ENCODE data around the gene MLEC. TPM values are rescaled to one million over a fixed set of nuclear protein-coding genes. Genes with fewer than 3 reads are reported as not detected.

Gene MLEC
- total and polyA plus RNA-seq, 12 donors: 68.3 to 555 (median 264) TPM

DNA sequence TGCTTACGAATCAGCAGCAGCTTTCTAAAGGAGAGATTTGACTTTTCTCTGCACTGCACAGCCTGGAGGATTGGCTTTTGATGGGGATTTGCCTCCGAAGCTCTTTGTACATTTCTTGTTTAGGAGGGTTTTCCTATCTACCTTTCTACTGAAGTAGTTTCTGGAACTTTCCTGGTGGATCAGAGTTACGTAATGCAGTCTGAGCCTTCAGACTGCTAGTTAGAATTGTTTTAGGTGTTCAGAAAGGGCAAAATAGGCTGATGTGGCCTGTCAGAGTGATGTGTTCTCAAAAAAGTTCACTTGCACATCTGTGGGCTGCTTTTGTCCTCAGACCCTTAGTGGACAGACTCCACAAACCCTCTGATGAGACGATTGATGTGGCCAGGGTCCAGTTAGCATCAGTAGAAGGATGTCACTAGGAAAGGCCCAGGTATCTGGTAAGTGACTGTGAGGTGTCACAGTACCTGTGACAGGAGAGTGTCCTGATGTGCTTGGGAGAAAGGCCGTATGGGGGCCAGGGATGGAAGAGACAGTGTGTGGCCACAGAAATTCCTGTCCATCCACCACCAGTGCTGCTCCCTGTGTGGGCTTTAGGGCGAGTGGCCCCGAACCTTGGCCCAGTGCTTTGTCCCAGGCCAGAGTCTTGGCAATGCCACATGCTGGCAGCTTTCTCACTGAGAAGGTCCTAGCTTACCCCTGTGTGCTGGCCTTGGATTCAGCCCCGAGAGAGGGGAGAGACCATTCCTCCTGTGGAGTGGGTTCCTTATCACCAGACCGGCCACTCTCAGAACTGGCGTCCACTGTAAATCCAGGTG lies 34.2 kb downstream of the MLEC start:
- intact Hi-C loops (cut with DNase I): no loop called here
- Histone ChIP-seq H3K27ac (peak overlapping the region in 4 of 5 donors; percentile 48 to 91 (median 82)), H3K9me3 (replicated peaks in 1 of 3) (no peaks in the 10 kb centered on the region), H3K4me3 (no peak overlapping the region), H3K36me3 (replicated peaks in 1 of 2) (peaks cover 0 to 82% of the 10 kb centered on the region in 2 donors), H3K27me3 (no peaks in the 10 kb centered on the region), H3K4me1 (replicated peaks in 1 of 2) (peaks cover 13 to 53% of the 10 kb centered on the region in 2 donors)
- 55 to 66% (median 61%) methylated on average over 10 of the region's 10 CpGs for WGBS, 4 donors
- no peak for DNase-seq
- no peak for TF ChIP-seq POLR2A (IDR thresholded peaks at IDR 0.05)
- TF ChIP-seq, protein P1, sequence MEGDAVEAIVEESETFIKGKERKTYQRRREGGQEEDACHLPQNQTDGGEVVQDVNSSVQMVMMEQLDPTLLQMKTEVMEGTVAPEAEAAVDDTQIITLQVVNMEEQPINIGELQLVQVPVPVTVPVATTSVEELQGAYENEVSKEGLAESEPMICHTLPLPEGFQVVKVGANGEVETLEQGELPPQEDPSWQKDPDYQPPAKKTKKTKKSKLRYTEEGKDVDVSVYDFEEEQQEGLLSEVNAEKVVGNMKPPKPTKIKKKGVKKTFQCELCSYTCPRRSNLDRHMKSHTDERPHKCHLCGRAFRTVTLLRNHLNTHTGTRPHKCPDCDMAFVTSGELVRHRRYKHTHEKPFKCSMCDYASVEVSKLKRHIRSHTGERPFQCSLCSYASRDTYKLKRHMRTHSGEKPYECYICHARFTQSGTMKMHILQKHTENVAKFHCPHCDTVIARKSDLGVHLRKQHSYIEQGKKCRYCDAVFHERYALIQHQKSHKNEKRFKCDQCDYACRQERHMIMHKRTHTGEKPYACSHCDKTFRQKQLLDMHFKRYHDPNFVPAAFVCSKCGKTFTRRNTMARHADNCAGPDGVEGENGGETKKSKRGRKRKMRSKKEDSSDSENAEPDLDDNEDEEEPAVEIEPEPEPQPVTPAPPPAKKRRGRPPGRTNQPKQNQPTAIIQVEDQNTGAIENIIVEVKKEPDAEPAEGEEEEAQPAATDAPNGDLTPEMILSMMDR (IDR thresholded peaks at IDR 0.05): no peak

DNA sequence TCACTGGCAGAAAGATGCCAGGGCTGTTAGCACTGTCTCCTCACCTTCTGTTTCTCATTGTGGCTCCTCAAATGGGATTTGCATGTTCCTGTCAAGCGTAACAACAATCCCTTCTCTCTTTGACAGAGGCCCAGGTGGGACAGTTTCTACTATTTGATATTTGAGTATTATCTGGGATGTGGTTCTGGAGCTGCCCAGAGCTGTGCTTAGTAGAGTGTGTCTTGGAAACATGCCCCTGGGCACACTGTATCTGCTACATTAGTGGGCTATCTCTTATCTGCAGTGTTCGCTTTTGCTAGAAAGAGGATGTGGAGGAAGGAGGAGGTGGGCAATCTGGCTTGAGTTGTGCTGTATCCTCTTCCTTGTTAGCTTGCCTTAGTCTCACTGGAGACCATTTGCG lies 34.9 kb downstream of the MLEC start:
- Histone ChIP-seq H3K4me1 (replicated peaks in 1 of 2) (peaks cover 16 to 59% of the 10 kb centered on the region in 2 donors), H3K9me3 (replicated peaks in 1 of 3) (no peaks in the 10 kb centered on the region), H3K36me3 (replicated peaks in 1 of 2) (peaks cover 0 to 76% of the 10 kb centered on the region in 2 donors), H3K27ac (peak overlapping the region in 3 of 5 donors; percentile 78 to 91 (median 87)), H3K4me3 (no peak overlapping the region), H3K27me3 (no peaks in the 10 kb centered on the region)
- no peak for DNase-seq
- TF ChIP-seq, protein P1 (IDR thresholded peaks at IDR 0.05): no peak
- no peak for TF ChIP-seq POLR2A (IDR thresholded peaks at IDR 0.05)
- 83 to 94% (median 85%) methylated on average over 3 of the region's 3 CpGs for WGBS, 4 donors
- intact Hi-C loops (cut with DNase I): no loop called here

DNA sequence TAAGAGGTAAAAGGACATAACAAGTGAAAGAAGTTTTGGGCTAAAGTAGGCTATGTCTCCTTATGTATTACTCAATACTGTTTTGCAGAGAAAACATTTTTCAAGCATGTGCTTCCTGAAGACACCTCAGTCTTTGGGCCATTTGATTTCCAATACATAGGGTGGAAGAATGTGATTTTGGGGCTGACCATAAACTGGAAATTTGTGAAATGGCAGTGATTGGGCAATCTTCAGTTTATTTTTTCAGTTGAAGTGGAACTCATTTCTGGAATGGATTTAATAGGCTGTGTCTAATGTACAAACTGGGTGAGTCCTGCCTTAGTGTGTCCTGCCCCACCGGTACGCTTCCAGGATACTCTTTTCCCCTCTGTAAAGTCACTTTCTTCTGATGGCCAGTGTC lies 35.8 kb downstream of the MLEC start:
- H3K27ac ChIP-seq: peak overlapping the region in 1 of 5 donors; percentile 91
- no peak for TF ChIP-seq POLR2A (IDR thresholded peaks at IDR 0.05)
- TF ChIP-seq, protein P1 (IDR thresholded peaks at IDR 0.05): no peak
- intact Hi-C loops (cut with DNase I): no loop called here
- H3K4me3 ChIP-seq: no peak overlapping the region
- H3K9me3 ChIP-seq (replicated peaks in 1 of 3): no peaks in the 10 kb centered on the region
- no peak for DNase-seq
- 96 to 100% (median 100%) methylated on average over 2 of the region's 2 CpGs for WGBS, 4 donors
- H3K4me1 ChIP-seq (replicated peaks in 1 of 2): peaks cover 16 to 56% of the 10 kb centered on the region in 2 donors
- no peaks in the 10 kb centered on the region for H3K27me3 ChIP-seq
- H3K36me3 ChIP-seq (replicated peaks in 1 of 2): peaks cover 0 to 72% of the 10 kb centered on the region in 2 donors

DNA sequence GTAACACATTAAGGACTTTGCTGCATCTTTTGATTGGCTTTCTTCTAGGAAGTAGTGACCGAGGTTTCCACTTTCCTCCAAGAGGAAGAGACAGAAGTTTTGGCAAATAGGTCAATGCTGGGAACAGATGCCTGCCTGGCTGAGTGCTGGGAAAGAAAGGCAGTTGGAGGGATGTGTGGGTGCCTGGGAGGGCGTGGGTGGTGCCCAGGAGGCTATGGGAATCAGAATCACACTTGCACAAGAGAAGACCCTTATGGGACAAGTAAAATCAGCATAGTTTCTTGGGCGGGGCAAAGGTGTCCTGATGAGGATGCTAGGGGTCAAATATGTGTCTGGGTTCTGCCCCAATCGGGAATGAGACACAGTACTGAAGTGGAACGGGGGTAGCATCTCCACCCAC lies 37.8 kb downstream of the MLEC start:
- Histone ChIP-seq H3K36me3 (replicated peaks in 1 of 2) (peaks cover 0 to 66% of the 10 kb centered on the region in 2 donors), H3K27ac (peak overlapping the region in 4 of 5 donors; percentile 53 to 80 (median 75)), H3K4me3 (no peak overlapping the region), H3K4me1 (replicated peaks in 1 of 2) (peaks cover 16 to 37% of the 10 kb centered on the region in 2 donors), H3K27me3 (no peaks in the 10 kb centered on the region), H3K9me3 (replicated peaks in 1 of 3) (no peaks in the 10 kb centered on the region)
- intact Hi-C loops (cut with DNase I): no loop called here
- TF ChIP-seq, protein P1 (IDR thresholded peaks at IDR 0.05): no peak
- TF ChIP-seq POLR2A (IDR thresholded peaks at IDR 0.05): no peak
- WGBS, 4 donors: 61 to 77% (median 71%) methylated on average over 5 of the region's 5 CpGs
- DNase-seq: no peak
